C4-2B (cell line): Measurements from ENCODE around the gene NMNAT2.

Source experiments
- CTCF ChIP-seq: fragments of 450-650 bp; conservative IDR thresholded peaks from 2 replicates; pipeline ENCODE4 v1.5.1; 2017; ENCODE audit warnings: mild to moderate bottlenecking
- ZFX ChIP-seq: fragments of 450-650 bp; IDR thresholded peaks from 2 replicates; pipeline ENCODE4 v1.6.1; 2017

- TF ChIP-seq CTCF, result no peak
- no peak for TF ChIP-seq ZFX
Measured at GRCh38 chr1:183248989-183249691, 169.0 kb downstream of the NMNAT2 start.
